HepG2 (cell line): Measurements from ENCODE around the gene GJC1. TPM values are rescaled to one million over a fixed set of nuclear protein-coding genes. Genes with fewer than 3 reads are reported as not detected.

Source experiments
- MXI1 ChIP-seq: IDR thresholded peaks from 3 replicates; pipeline ENCODE4 v1.6.1; 2012; ENCODE audit warnings: low read depth, low read length, inconsistent platforms, borderline replicate concordance
- ZC3H13 ChIP-seq: sonication (generic); formaldehyde crosslinking; IDR thresholded peaks from 2 replicates; pipeline ENCODE4 v1.8.1; 2023; ENCODE audit warnings: mild to moderate bottlenecking, missing genetic modification reagents, moderate library complexity
- ZNF121 ChIP-seq: sonication (generic); formaldehyde crosslinking; IDR thresholded peaks from 2 replicates; pipeline ENCODE4 v1.5.0; 2020; ENCODE audit warnings: mild to moderate bottlenecking, missing genetic modification reagents
- polyA plus RNA-seq, 8 experiments: library from polyadenylated mRNA; depleted of rRNA in 3 of 8; stranded (reverse) in 7 of 8; unstranded in 1 of 8; fragments of >200 nt; fragmentation: Illumina TruSeq in 4 of 8; extraction: Trizol in 4 of 8; gene quantifications; 2 replicates each; pipeline versions ENCODE4 v1.2.1 to v1.2.3, GENCODE V29; 2011 to 2016; ENCODE audit warnings: low read depth in 4 of 8, missing spikeins in 1 of 8, mixed read lengths in 1 of 8; ENCODE audit not compliant: insufficient read depth in 1 of 8
- total RNA-seq, 5 experiments: library from RNA; depleted of rRNA; stranded (reverse); fragments of >200 nt; fragmentation: Illumina TruSeq; extraction: Trizol; gene quantifications; 2 replicates each; pipeline ENCODE4 v1.2.3, GENCODE V29; 2016; ENCODE audit warnings: low read depth in 1 of 5
- TF ChIP-seq, protein P1 (sequence below): IDR thresholded peaks from 2 replicates; pipeline ENCODE4 v1.6.1; 2016; ENCODE audit warnings: missing biosample characterization, missing genetic modification reagents, low read depth
- TF ChIP-seq, protein P2 (sequence below): sonication (generic); formaldehyde crosslinking; IDR thresholded peaks from 2 replicates; pipeline ENCODE4 v1.4.0; 2020; ENCODE audit warnings: missing genetic modification reagents
- TF ChIP-seq, protein P3 (sequence below): sonication (generic); formaldehyde crosslinking; IDR thresholded peaks from 2 replicates; pipeline ENCODE4 v1.4.0; 2020; ENCODE audit warnings: missing genetic modification reagents
- TF ChIP-seq, protein P4 (sequence below): sonication (generic); formaldehyde crosslinking; IDR thresholded peaks from 2 replicates; pipeline ENCODE4 v1.5.0; 2020; ENCODE audit warnings: missing genetic modification reagents
- TF ChIP-seq, protein P5 (sequence below): sonication (generic); formaldehyde crosslinking; IDR thresholded peaks from 2 replicates; pipeline ENCODE4 v1.4.0; 2020; ENCODE audit warnings: missing genetic modification reagents

GJC1 gene
- total and polyA plus RNA-seq, 2 of the 13 experiments (the other 11 are each of a cell fraction or from before 2014, with no cell fraction given), result 1.7 TPM

DNA sequence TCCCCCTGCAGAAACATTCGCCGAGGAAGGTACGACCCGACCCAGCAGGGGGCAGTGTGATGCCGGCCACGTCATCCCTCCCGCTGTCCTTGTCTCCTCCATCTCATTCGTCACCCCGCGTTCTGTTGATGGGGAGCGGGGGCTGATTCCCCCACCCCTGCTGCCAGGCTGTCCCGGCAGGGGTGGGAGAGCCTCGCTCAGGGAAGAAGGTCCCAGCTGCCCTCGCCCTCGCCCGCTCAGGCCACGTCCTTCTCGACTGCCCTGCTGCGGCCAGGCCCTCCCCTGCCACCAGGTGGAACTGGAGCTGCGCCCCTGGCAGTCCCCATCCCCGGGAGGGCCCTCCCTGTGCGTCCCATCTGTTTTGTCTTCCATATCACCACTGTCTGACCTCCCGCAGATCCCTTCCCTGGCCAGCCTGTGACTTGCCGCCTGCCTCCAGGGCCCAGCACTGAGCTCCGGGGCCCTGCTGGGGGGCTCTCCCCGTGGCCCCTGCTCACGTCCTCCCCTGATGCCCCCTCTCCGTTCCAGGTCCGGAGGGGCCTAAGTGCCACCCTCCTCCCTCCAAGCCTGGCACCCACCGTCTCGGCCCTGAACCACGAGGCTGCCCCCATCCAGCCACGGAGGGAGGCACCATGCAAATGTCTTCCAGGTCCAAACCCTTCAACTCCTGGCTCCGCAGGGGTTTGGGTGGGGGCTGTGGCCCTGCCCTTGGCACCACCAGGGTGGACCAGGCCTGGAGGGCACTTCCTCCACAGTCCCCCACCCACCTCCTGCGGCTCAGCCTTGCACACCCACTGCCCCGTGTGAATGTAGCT is 50.7 kb downstream of the GJC1 start (continued):
- TF ChIP-seq, protein P1, sequence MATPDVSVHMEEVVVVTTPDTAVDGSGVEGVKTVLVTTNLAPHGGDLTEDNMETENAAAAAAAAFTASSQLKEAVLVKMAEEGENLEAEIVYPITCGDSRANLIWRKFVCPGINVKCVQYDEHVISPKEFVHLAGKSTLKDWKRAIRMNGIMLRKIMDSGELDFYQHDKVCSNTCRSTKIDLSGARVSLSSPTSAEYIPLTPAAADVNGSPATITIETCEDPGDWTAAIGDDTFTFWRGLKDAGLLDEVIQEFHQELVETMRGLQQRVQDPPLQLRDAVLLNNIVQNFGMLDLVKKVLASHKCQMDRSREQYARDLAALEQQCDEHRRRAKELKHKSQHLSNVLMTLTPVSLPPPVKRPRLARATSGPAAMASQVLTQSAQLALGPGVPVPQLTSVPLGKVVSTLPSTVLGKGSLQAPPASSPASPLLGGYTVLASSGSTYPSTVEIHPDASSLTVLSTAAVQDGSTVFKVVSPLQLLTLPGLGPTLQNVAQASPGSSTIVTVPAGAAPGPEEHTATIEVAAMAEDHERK (CRISPR knock-in tag), result no peak
- TF ChIP-seq MXI1 (peak; percentile 13; the same call in 1 of the 3 replicates), ZNF121 (CRISPR knock-in tag) (no peak), ZC3H13 (CRISPR knock-in tag) (0 out of 2 replicates have a peak, but pooled peaks have one; percentile 24)
- TF ChIP-seq, protein P2, sequence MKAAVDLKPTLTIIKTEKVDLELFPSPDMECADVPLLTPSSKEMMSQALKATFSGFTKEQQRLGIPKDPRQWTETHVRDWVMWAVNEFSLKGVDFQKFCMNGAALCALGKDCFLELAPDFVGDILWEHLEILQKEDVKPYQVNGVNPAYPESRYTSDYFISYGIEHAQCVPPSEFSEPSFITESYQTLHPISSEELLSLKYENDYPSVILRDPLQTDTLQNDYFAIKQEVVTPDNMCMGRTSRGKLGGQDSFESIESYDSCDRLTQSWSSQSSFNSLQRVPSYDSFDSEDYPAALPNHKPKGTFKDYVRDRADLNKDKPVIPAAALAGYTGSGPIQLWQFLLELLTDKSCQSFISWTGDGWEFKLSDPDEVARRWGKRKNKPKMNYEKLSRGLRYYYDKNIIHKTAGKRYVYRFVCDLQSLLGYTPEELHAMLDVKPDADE (CRISPR knock-in tag), result no peak
- TF ChIP-seq, protein P3, sequence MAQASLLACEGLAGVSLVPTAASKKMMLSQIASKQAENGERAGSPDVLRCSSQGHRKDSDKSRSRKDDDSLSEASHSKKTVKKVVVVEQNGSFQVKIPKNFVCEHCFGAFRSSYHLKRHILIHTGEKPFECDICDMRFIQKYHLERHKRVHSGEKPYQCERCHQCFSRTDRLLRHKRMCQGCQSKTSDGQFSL (CRISPR knock-in tag), result no peak; the same call in 1 of the 2 replicates
- TF ChIP-seq, protein P4, sequence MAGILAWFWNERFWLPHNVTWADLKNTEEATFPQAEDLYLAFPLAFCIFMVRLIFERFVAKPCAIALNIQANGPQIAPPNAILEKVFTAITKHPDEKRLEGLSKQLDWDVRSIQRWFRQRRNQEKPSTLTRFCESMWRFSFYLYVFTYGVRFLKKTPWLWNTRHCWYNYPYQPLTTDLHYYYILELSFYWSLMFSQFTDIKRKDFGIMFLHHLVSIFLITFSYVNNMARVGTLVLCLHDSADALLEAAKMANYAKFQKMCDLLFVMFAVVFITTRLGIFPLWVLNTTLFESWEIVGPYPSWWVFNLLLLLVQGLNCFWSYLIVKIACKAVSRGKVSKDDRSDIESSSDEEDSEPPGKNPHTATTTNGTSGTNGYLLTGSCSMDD (CRISPR knock-in tag), result no peak
- TF ChIP-seq, protein P5, sequence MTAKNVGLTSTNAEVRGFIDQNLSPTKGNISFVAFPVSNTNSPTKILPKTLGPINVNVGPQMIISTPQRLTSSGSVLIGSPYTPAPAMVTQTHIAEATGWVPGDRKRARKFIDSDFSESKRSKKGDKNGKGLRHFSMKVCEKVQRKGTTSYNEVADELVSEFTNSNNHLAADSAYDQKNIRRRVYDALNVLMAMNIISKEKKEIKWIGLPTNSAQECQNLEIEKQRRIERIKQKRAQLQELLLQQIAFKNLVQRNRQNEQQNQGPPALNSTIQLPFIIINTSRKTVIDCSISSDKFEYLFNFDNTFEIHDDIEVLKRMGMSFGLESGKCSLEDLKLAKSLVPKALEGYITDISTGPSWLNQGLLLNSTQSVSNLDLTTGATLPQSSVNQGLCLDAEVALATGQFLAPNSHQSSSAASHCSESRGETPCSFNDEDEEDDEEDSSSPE (CRISPR knock-in tag), result no peak
